HepG2 (cell line): ENCODE data around the gene SERP1. TPM values are rescaled to one million over a fixed set of nuclear protein-coding genes. Genes with fewer than 3 reads are reported as not detected.

Experiments
- CBX5 ChIP-seq: sonication (generic); formaldehyde crosslinking; IDR thresholded peaks from 2 replicates; pipeline ENCODE4 v1.4.0; 2020; ENCODE audit warnings: missing genetic modification reagents, borderline replicate concordance
- E2F1 ChIP-seq: sonication (generic); formaldehyde crosslinking; IDR thresholded peaks from 2 replicates; pipeline ENCODE4 v1.5.0; 2020; ENCODE audit warnings: missing genetic modification reagents
- FOXA3 ChIP-seq: IDR thresholded peaks from 2 replicates; pipeline ENCODE4 v1.6.1; 2016; ENCODE audit warnings: missing genetic modification reagents, missing compliant biosample characterization
- NFIB ChIP-seq: sonication (generic); formaldehyde crosslinking; IDR thresholded peaks from 2 replicates; pipeline ENCODE4 v1.9.0; 2021; ENCODE audit warnings: missing genetic modification reagents, mild to moderate bottlenecking, borderline replicate concordance
- TOPORS ChIP-seq: sonication (generic); formaldehyde crosslinking; IDR thresholded peaks from 2 replicates; pipeline ENCODE4 v1.8.0; 2023; ENCODE audit warnings: mild to moderate bottlenecking, missing genetic modification reagents
- ZNF563 ChIP-seq: sonication (generic); formaldehyde crosslinking; IDR thresholded peaks from 2 replicates; pipeline ENCODE4 v1.8.0; 2022; ENCODE audit warnings: mild to moderate bottlenecking, moderate library complexity, missing genetic modification reagents
- ZNF7 ChIP-seq: IDR thresholded peaks from 2 replicates; pipeline ENCODE4 v1.6.1; 2016; ENCODE audit warnings: missing biosample characterization, missing genetic modification reagents
- ZZZ3 ChIP-seq: sonication (generic); formaldehyde crosslinking; IDR thresholded peaks from 2 replicates; pipeline ENCODE4 v1.4.0; 2020; ENCODE audit warnings: missing genetic modification reagents, mild to moderate bottlenecking, borderline replicate concordance
- polyA plus RNA-seq, 8 experiments: library from polyadenylated mRNA; depleted of rRNA in 3 of 8; stranded (reverse) in 7 of 8; unstranded in 1 of 8; fragments of >200 nt; fragmentation: Illumina TruSeq in 4 of 8; extraction: Trizol in 4 of 8; gene quantifications; 2 replicates each; pipeline versions ENCODE4 v1.2.1 to v1.2.3, GENCODE V29; 2011 to 2016; ENCODE audit warnings: low read depth in 4 of 8, missing spikeins in 1 of 8, mixed read lengths in 1 of 8; ENCODE audit not compliant: insufficient read depth in 1 of 8
- total RNA-seq, 5 experiments: library from RNA; depleted of rRNA; stranded (reverse); fragments of >200 nt; fragmentation: Illumina TruSeq; extraction: Trizol; gene quantifications; 2 replicates each; pipeline ENCODE4 v1.2.3, GENCODE V29; 2016; ENCODE audit warnings: low read depth in 1 of 5
- TF ChIP-seq, protein P1 (sequence below): fragments of 450-650 bp; IDR thresholded peaks from 2 replicates; pipeline ENCODE4 v1.6.1; 2016
- TF ChIP-seq, protein P2 (sequence below): sonication (generic); formaldehyde crosslinking; IDR thresholded peaks from 2 replicates; pipeline ENCODE4 v1.8.0; 2022; ENCODE audit warnings: low read depth, missing genetic modification reagents
- TF ChIP-seq, protein P3 (sequence below): fragments of 450-650 bp; IDR thresholded peaks from 2 replicates; pipeline ENCODE4 v1.6.1; 2017
- TF ChIP-seq, protein P4 (sequence below): sonication (generic); formaldehyde crosslinking; IDR thresholded peaks from 2 replicates; pipeline ENCODE4 v1.4.0; 2020; ENCODE audit warnings: missing genetic modification reagents, low read depth, mild to moderate bottlenecking, borderline replicate concordance
- TF ChIP-seq, protein P5 (sequence below): sonication (generic); formaldehyde crosslinking; IDR thresholded peaks from 2 replicates; pipeline ENCODE4 v1.9.0; 2021; ENCODE audit warnings: mild to moderate bottlenecking, missing genetic modification reagents

Gene SERP1
- total and polyA plus RNA-seq, 2 of the 13 experiments (the other 11 are each of a cell fraction or from before 2014, with no cell fraction given): 61.2 to 95.0 TPM

GRCh38 chr3:150546226-150547044 lies at the start of gene SERP1, which contains the start of gene EIF2A (continued):
- no peak for TF ChIP-seq NFIB (CRISPR knock-in tag)
- TF ChIP-seq, protein P1, sequence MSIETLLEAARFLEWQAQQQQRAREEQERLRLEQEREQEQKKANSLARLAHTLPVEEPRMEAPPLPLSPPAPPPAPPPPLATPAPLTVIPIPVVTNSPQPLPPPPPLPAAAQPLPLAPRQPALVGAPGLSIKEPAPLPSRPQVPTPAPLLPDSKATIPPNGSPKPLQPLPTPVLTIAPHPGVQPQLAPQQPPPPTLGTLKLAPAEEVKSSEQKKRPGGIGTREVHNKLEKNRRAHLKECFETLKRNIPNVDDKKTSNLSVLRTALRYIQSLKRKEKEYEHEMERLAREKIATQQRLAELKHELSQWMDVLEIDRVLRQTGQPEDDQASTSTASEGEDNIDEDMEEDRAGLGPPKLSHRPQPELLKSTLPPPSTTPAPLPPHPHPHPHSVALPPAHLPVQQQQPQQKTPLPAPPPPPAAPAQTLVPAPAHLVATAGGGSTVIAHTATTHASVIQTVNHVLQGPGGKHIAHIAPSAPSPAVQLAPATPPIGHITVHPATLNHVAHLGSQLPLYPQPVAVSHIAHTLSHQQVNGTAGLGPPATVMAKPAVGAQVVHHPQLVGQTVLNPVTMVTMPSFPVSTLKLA: peak; percentile 80
- TF ChIP-seq ZNF563: peak; percentile 69; the same call in 1 of the 2 replicates
- peak; percentile 69; the same call in 1 of the 2 replicates for TF ChIP-seq FOXA3
- TF ChIP-seq, protein P2, sequence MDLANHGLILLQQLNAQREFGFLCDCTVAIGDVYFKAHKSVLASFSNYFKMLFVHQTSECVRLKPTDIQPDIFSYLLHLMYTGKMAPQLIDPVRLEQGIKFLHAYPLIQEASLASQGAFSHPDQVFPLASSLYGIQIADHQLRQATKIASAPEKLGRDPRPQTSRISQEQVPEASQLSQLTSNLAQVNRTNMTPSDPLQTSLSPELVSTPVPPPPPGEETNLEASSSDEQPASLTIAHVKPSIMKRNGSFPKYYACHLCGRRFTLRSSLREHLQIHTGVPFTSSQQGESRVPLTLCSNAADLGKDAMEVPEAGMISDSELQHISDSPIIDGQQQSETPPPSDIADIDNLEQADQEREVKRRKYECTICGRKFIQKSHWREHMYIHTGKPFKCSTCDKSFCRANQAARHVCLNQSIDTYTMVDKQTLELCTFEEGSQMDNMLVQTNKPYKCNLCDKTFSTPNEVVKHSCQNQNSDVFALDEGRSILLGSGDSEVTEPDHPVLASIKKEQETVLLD (CRISPR knock-in tag): peak; percentile 43
- no peak for TF ChIP-seq ZZZ3 (CRISPR knock-in tag)
- peak; percentile 27; the same call in 1 of the 2 replicates for TF ChIP-seq TOPORS (CRISPR knock-in tag)
- no peak for TF ChIP-seq ZNF7 (CRISPR knock-in tag)
- peak; percentile 39; the same call in 1 of the 2 replicates for TF ChIP-seq CBX5 (CRISPR knock-in tag)
- TF ChIP-seq E2F1 (CRISPR knock-in tag): no peak; the same call in none of the 2 replicates
- TF ChIP-seq, protein P3, sequence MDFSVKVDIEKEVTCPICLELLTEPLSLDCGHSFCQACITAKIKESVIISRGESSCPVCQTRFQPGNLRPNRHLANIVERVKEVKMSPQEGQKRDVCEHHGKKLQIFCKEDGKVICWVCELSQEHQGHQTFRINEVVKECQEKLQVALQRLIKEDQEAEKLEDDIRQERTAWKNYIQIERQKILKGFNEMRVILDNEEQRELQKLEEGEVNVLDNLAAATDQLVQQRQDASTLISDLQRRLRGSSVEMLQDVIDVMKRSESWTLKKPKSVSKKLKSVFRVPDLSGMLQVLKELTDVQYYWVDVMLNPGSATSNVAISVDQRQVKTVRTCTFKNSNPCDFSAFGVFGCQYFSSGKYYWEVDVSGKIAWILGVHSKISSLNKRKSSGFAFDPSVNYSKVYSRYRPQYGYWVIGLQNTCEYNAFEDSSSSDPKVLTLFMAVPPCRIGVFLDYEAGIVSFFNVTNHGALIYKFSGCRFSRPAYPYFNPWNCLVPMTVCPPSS: no peak
- TF ChIP-seq, protein P4, sequence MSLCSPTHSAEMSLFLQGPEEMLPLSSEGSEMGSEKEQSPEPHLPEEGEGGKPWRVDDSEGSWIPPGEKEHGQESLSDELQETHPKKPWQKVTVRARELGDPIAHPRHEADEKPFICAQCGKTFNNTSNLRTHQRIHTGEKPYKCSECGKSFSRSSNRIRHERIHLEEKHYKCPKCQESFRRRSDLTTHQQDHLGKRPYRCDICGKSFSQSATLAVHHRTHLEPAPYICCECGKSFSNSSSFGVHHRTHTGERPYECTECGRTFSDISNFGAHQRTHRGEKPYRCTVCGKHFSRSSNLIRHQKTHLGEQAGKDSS (CRISPR knock-in tag): peak; percentile 55; the same call in 1 of the 2 replicates
- TF ChIP-seq, protein P5, sequence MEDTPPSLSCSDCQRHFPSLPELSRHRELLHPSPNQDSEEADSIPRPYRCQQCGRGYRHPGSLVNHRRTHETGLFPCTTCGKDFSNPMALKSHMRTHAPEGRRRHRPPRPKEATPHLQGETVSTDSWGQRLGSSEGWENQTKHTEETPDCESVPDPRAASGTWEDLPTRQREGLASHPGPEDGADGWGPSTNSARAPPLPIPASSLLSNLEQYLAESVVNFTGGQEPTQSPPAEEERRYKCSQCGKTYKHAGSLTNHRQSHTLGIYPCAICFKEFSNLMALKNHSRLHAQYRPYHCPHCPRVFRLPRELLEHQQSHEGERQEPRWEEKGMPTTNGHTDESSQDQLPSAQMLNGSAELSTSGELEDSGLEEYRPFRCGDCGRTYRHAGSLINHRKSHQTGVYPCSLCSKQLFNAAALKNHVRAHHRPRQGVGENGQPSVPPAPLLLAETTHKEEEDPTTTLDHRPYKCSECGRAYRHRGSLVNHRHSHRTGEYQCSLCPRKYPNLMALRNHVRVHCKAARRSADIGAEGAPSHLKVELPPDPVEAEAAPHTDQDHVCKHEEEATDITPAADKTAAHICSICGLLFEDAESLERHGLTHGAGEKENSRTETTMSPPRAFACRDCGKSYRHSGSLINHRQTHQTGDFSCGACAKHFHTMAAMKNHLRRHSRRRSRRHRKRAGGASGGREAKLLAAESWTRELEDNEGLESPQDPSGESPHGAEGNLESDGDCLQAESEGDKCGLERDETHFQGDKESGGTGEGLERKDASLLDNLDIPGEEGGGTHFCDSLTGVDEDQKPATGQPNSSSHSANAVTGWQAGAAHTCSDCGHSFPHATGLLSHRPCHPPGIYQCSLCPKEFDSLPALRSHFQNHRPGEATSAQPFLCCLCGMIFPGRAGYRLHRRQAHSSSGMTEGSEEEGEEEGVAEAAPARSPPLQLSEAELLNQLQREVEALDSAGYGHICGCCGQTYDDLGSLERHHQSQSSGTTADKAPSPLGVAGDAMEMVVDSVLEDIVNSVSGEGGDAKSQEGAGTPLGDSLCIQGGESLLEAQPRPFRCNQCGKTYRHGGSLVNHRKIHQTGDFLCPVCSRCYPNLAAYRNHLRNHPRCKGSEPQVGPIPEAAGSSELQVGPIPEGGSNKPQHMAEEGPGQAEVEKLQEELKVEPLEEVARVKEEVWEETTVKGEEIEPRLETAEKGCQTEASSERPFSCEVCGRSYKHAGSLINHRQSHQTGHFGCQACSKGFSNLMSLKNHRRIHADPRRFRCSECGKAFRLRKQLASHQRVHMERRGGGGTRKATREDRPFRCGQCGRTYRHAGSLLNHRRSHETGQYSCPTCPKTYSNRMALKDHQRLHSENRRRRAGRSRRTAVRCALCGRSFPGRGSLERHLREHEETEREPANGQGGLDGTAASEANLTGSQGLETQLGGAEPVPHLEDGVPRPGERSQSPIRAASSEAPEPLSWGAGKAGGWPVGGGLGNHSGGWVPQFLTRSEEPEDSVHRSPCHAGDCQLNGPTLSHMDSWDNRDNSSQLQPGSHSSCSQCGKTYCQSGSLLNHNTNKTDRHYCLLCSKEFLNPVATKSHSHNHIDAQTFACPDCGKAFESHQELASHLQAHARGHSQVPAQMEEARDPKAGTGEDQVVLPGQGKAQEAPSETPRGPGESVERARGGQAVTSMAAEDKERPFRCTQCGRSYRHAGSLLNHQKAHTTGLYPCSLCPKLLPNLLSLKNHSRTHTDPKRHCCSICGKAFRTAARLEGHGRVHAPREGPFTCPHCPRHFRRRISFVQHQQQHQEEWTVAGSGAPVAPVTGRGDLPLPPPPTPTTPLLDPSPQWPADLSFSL (CRISPR knock-in tag): peak; percentile 38; the same call in 1 of the 2 replicates
